Muscle of arm (tissue), 12 donors: ENCODE measurements around the gene PLVAP. TPM values are rescaled to one million over a fixed set of nuclear protein-coding genes. Genes with fewer than 3 reads are reported as not detected.
A peak's percentile ranks its signal among the peaks of the same experiment; 100 is the strongest.

Source experiments
- DNase-seq: peaks from one replicate; pipeline ENCODE4 v3.0.0-alpha.2; 2013
- polyA plus RNA-seq, 12 donors: library from polyadenylated mRNA; unstranded; fragments of 120-200 nt; gene quantifications; one replicate each; pipeline ENCODE4 v1.2.1, GENCODE V29; 2013; ENCODE audit not compliant: insufficient read length in 12 of 12

Gene PLVAP
- polyA plus RNA-seq, 12 donors: 33.3 to 86.9 (median 43.4) TPM; not detected in 1

GRCh38 chr19:17359905-17360800 is 17.0 kb downstream of the PLVAP start:
- DNase-seq: no peak

GRCh38 chr19:17358395-17358794 is 18.7 kb downstream of the PLVAP start:
- DNase-seq: no peak

- DNase-seq: no peak
These were observed 19.4 kb downstream of the PLVAP start for GRCh38 chr19:17357724-17358123.

GRCh38 chr19:17357078-17357666 is 20.0 kb downstream of the PLVAP start:
- DNase-seq: no peak

DNA sequence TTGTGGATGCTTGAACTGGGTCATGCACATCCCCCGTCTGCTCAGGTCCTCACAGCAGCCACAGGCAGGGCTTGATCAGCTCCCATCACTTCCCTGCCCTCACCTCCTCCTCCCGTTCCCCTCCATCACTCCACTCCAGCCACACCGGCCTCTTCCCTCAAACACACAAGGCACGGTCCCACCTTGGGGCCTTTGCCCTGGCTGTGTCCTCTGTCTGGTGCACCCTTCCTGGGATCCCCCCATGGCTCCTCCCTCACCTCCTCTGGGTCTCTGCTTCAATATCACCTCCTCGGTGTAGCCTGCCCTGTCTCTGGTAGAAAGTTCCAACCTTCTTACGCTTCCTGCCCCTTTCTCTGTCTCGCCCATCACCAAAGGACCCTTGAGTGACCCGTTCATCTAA is 23.8 kb downstream of the PLVAP start:
- no peak for DNase-seq

DNA sequence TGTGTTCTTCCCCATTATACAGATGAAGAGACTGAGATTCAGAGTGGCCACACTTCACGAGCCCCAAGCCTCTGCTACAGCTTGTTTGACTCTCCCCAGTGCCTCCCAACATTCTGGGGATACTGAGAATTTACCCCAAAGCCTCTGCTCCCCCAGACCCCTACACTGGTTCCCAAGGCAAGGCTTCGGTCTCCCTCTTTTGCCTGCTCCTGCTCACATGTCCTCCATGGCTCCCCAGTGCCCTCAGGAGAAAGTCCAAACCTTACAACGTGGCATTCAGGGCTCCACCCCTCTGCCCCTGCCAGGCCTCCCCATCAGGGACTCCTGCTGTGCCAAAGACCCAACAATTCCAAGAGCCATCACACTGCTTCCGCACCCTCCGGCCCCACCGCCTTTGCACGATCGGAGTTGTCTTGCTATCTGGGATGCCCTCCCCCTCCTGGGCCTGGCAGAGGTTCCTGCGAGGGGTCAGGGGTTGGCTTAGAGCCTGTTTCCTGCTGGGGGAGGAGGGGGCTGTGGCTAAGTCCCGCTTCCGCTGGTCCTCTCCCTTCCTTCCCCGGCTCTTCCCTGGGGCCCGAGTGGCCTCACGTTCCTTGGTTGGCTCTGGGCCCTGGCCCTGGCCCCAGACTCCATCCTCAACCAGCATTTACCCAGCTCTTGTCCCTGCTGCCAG is 24.4 kb downstream of the PLVAP start:
- DNase-seq: no peak

DNA sequence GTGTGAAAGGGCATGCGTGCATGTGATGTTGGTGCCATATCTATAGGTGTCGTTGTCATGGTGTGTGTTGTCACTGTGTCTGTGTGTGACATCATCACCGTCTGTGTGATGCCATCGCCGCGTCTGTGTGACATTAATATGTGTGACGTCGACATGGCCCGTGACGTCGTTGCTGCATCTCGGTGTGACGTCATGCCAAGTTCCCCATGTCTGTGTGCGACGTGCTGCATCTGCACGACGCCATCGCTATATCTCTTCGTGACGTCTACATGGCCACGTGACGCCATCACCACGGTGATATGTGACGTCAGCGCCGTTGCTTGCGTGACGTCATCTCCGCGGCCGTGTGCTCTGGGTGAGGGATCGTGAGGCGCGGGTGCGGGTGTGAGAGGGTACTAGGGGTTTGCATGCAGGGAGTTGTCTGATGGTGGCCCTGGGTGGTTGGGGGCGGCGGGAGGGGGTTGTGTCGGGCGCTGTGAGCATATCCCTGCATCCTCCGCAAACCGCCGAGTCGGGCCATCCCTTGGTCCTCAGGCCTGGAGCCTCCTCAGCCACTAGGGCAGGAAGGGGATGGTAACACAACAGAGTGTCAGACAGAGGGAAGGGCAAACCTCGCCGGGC is 25.2 kb downstream of the PLVAP start:
- DNase-seq: no peak

GRCh38 chr19:17348700-17349099 is 28.4 kb downstream of the PLVAP start:
- peak; percentile 66 for DNase-seq

DNA sequence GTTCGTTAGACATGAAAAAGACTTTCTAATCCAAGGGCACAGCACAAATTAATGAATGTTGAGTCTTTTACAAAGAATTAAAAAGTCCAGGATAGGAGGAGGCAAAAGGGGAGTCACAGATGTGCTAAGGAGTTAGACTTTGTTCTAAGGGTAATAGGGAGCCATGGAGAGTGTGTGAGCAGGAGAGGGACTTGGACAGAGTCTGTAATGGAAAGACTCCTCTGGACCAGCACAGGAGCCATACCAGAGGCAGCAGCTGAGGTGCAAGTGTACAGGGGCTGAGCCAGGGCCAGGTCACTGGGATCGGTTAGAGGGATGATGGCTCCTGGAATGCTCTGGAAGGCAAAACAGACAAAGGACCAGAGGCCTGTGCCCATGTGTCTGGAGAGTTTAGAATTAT is 29.3 kb downstream of the PLVAP start:
- DNase-seq: no peak

- DNase-seq: no peak
These were observed 29.8 kb downstream of the PLVAP start for GRCh38 chr19:17347361-17347760.

DNA sequence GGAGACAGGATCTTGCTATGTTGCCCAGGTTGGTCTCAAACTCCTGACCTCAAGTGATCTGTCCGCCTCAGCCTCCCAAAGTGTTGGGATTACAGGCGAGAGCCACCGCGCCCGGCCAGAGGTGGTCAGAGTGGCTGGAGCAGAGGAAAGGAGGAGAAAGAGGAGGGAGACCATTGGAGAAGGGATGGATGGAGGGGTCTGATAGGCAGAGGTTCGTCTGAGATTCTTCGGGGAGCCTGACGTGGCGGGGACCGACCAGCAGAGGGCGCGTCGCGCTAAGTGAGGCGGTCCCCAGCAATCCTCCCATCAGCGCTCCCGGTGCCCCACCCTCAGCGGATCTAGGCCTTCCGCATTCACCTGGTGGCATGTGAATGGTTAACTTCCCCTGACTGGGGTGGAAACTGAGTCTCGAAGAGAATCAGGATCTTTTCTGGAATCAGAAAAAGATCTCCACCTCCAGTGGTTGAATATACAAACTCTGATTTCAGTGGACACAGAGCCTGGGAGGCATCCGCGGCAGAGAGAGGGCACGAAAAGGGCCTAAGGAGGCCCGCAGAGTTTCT is 31.0 kb downstream of the PLVAP start:
- DNase-seq: peak; percentile 73

- no peak for DNase-seq
These were observed 35.3 kb downstream of the PLVAP start for GRCh38 chr19:17341845-17342244.

DNA sequence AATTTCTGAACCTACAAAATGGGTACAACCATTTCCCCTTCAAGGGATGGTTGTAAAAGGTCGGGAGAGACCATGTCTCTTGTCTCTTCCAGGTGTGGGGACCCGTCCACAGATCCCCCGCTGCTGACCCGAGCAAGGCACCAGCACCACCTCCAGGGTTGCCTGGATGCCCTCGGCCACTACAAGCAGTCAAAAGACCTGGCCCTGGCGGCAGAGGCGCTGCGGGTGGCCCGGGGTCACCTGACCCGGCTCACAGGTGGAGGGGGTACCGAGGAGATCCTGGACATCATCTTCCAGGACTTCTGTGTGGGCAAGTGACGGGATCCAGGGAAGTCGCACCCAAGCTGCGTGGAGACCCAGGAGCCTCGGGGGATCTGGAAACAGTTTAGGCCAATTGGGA is 35.8 kb downstream of the PLVAP start:
- DNase-seq: no peak

- no peak for DNase-seq
These were observed 36.2 kb downstream of the PLVAP start for GRCh38 chr19:17340871-17341357.

DNA sequence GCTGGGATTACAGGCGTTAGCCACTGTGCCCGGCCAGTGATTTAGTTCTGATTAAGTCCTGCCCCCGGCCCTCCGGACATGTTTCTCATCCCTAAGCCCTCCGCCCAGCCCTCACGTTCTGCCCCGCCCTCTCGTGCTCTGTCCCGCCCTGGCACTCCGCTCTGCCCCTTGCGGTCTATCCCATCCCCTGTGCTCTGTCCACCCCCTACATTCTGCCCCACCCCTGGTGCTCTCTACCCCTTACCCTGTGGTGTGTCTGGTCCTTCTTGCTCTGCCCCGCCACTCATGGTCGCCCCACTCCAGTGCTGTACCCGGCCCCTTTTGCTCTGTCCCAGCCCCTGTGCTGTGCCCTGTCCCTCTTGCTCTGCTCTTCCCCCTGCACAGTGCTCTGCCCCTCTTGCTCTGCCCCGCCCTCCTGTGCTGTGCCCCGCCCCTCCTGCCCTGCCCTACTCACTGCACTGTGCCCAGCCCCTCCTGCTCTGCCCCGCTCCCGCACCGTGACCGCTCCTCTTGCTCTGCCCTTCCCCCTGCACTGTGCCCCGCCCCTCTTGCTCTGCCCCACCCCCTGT is 36.8 kb downstream of the PLVAP start:
- no peak for DNase-seq

DNA sequence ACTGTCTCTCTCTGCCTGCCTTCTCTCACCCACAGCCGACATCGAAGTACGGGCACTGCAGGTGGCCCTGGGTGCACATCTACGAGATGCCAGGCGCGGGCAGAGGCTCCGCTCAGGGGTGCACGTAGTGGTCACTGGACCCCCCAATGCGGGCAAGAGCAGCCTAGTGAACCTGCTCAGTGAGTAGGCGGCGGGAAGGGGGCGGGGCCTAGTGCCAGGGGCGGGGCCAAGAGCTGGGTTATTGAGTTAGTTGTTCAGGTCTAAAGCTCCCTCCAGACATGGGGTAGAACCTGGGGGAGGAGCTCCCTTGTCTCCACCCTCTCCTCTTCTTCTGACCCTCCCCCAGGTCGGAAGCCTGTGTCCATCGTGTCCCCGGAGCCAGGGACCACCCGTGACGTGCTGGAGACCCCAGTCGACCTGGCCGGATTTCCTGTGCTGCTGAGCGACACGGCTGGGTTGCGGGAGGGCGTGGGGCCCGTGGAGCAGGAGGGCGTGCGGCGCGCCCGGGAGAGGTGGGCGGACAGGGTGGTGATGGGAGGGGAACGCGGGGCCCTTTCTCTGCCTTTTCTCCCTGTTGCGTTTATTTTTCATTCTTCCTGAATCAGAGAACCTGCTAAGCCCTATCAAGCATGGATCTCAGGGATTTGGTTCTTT is 37.9 kb downstream of the PLVAP start:
- no peak for DNase-seq

DNA sequence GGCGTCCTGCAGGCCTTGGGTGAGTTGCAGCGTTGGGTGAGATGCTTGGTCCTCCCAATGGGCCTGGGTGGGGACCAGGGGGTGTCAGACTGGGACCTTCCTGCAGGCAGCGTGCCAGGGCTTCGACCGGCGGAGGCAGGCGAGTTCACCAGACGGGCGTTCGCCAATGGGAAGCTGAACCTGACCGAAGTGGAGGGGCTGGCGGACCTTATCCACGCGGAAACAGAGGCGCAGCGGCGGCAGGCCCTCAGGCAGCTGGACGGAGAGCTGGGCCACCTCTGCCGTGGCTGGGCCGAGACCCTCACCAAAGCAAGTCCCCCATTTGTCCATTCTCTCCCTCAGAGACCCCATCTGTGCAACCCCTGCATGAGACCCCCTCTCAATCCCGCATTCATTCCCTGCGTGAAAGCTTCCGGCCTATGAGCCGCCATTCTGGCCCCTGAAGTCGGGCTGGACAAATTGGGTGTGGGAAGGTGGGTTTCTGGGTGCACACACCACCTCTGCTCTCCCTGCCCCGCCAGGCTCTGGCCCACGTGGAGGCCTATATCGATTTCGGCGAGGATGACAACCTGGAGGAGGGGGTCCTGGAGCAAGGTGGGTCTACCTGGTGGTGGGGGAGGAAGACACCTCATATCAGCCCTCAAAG is 38.6 kb downstream of the PLVAP start:
- DNase-seq: no peak

GRCh38 chr19:17337675-17338432 is 39.3 kb downstream of the PLVAP start:
- no peak for DNase-seq

- peak; percentile 99 for DNase-seq
These were observed 40.1 kb downstream of the PLVAP start, which contains the start of gene GTPBP3 for GRCh38 chr19:17336872-17337674. TSS of gene GTPBP3 (plus strand) at chr19:17337553. CDS start at chr19:17337612, 59 bp downstream.
